ENCODE measurements around the gene CTIF.

The CTIF gene

GRCh38 chr18:48877941-48878340 lies 339.1 kb downstream of the CTIF start:
- no peak for DNase-seq

- DNase-seq, result no peak
Measured at GRCh38 chr18:48878471-48878870, 339.6 kb downstream of the CTIF start.

GRCh38 chr18:48879008-48879431 lies 340.2 kb downstream of the CTIF start:
- DNase-seq, result no peak

GRCh38 chr18:48880931-48881330 lies 342.1 kb downstream of the CTIF start:
- no peak for DNase-seq

GRCh38 chr18:48882379-48882778 lies 343.5 kb downstream of the CTIF start:
- DNase-seq, result no peak

GRCh38 chr18:48884306-48884705 lies 345.5 kb downstream of the CTIF start:
- DNase-seq, result no peak

- no peak for DNase-seq
Measured at GRCh38 chr18:48884771-48885170, 345.9 kb downstream of the CTIF start.

- no peak for DNase-seq
Measured at GRCh38 chr18:48885266-48885923, 346.6 kb downstream of the CTIF start.

- no peak for DNase-seq
Measured at GRCh38 chr18:48885924-48886400, 347.1 kb downstream of the CTIF start.

- DNase-seq, result no peak
Measured at GRCh38 chr18:48886520-48887293, 347.9 kb downstream of the CTIF start.

GRCh38 chr18:48887294-48887904 lies 348.6 kb downstream of the CTIF start:
- DNase-seq, result no peak

GRCh38 chr18:48887905-48888772 lies 349.3 kb downstream of the CTIF start:
- no peak for DNase-seq

- no peak for DNase-seq
Measured at GRCh38 chr18:48888773-48889080, 349.9 kb downstream of the CTIF start.

- peak; percentile 72 for DNase-seq
Measured at GRCh38 chr18:48889115-48889941, 350.5 kb downstream of the CTIF start.

- peak; percentile 50 for DNase-seq
Measured at GRCh38 chr18:48889981-48890762, 351.3 kb downstream of the CTIF start.

GRCh38 chr18:48891721-48892120 lies 352.9 kb downstream of the CTIF start:
- DNase-seq, result no peak

- DNase-seq, result no peak
Measured at GRCh38 chr18:48892146-48892855, 353.5 kb downstream of the CTIF start.

GRCh38 chr18:48893061-48893607 lies 354.3 kb downstream of the CTIF start:
- no peak for DNase-seq

- DNase-seq, result no peak
Measured at GRCh38 chr18:48893608-48894600, 355.1 kb downstream of the CTIF start.

Measured in retina (tissue), 1 donor.